ENCODE measurements around the gene EMD.

- no peak for TF ChIP-seq POLR2A (IDR thresholded peaks at IDR 0.05)
- TF ChIP-seq, protein P1, sequence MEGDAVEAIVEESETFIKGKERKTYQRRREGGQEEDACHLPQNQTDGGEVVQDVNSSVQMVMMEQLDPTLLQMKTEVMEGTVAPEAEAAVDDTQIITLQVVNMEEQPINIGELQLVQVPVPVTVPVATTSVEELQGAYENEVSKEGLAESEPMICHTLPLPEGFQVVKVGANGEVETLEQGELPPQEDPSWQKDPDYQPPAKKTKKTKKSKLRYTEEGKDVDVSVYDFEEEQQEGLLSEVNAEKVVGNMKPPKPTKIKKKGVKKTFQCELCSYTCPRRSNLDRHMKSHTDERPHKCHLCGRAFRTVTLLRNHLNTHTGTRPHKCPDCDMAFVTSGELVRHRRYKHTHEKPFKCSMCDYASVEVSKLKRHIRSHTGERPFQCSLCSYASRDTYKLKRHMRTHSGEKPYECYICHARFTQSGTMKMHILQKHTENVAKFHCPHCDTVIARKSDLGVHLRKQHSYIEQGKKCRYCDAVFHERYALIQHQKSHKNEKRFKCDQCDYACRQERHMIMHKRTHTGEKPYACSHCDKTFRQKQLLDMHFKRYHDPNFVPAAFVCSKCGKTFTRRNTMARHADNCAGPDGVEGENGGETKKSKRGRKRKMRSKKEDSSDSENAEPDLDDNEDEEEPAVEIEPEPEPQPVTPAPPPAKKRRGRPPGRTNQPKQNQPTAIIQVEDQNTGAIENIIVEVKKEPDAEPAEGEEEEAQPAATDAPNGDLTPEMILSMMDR (IDR thresholded peaks at IDR 0.05), result no peak
- TF ChIP-seq POLR2AphosphoS5 (IDR thresholded peaks at IDR 0.05), result no peak
- no peak for TF ChIP-seq EP300 (IDR thresholded peaks at IDR 0.05)
Measured at GRCh38 chrX:154354516-154354915, 24.6 kb upstream of the EMD start.
